GM21423 (cell line): ENCODE data around the gene ESR1.

Experiments
- ATAC-seq: cut with Tn5 transposase; IDR thresholded peaks from one replicate; pipeline ENCODE4 v1.9.1; 2021; ENCODE audit warnings: mild to moderate bottlenecking, moderate library complexity; ENCODE audit not compliant: unreplicated experiment

Gene ESR1

DNA sequence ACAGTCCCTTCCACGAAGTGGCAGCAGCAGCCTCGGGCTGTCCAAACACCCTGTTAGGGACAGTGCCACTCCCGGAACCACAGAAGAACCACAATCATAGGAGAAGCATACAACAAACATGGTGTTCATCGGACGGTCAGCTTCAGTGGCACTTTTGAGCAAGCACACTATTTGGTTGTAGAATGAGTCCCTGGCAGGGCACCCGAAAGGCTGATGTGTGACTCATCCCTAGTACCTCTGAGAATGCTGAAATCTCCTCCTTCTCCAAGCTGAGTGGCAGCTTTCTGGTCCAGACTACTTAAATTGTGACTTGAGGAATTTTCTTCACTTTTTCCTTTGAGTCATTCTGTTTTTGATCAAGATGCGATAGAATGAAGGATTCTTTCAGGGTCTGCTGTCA, 282.5 kb downstream of the ESR1 start:
- ATAC-seq = no peak

DNA sequence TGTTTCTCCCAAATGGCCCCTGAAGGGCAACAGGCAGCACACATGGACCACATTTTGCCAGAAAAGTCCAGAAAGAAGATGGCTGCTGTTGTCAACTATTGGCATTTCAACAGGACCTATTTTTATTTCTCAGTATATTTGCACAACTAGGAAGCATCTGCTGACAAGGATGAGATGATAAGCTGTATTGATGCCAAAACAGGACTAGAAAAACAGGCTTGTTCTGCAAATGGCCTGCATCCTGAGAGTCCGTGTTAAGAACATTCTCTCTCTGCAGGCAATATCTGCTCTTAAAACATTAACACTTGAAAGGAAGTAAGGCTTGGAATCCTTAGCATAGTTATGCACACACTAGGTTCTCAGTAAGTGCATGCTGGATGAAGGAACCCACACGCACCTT, 283.7 kb downstream of the ESR1 start:
- no peak for ATAC-seq

GRCh38 chr6:152091851-152092341, 284.4 kb downstream of the ESR1 start:
- no peak for ATAC-seq

- no peak for ATAC-seq
Observed at GRCh38 chr6:152093711-152094110, 286.2 kb downstream of the ESR1 start.

- no peak for ATAC-seq
Observed at GRCh38 chr6:152094276-152094675, 286.8 kb downstream of the ESR1 start.

DNA sequence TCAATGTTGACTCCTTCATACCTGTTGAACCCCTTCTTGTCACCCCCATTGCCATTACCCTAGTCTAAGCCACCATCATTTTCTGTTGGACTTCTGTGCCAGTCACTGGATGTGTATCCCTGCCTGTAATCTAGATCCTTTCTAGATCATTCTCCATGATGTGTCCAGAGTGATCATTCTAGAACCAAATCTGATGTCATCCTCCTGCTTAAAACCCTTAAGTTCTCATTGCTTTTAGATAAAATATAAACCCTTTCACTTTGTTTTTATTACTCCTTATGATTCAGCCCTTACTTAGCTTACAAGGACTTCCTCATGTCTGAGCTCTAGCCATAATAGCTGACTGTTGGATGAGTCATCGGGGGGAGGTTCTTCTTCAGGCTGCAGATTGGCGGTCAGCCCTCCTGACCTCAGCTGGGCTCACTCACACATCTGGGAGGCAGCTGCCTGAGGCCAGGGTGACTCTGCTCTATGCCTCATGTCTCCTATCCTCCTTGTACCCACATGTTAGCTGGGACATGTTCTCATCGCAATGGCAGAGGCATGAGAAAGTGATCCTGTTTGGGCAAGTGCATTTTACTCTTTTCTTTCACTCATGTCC, 287.6 kb downstream of the ESR1 start:
- no peak for ATAC-seq

GRCh38 chr6:152096863-152097496, 289.5 kb downstream of the ESR1 start:
- ATAC-seq = no peak

GRCh38 chr6:152098683-152099082, 291.2 kb downstream of the ESR1 start:
- no peak for ATAC-seq

- no peak for ATAC-seq
Observed at GRCh38 chr6:152099446-152100182, 292.1 kb downstream of the ESR1 start.

- no peak for ATAC-seq
Observed at GRCh38 chr6:152100183-152100618, 292.7 kb downstream of the ESR1 start.

- ATAC-seq = no peak
Observed at GRCh38 chr6:152107973-152108372, 300.5 kb downstream of the ESR1 start.

- ATAC-seq = no peak
Observed at GRCh38 chr6:152110886-152111820, 303.7 kb downstream of the ESR1 start.

GRCh38 chr6:152112491-152113261, 305.2 kb downstream of the ESR1 start:
- no peak for ATAC-seq

GRCh38 chr6:152117156-152118133, 310.0 kb downstream of the ESR1 start:
- peak; percentile 83 for ATAC-seq

DNA sequence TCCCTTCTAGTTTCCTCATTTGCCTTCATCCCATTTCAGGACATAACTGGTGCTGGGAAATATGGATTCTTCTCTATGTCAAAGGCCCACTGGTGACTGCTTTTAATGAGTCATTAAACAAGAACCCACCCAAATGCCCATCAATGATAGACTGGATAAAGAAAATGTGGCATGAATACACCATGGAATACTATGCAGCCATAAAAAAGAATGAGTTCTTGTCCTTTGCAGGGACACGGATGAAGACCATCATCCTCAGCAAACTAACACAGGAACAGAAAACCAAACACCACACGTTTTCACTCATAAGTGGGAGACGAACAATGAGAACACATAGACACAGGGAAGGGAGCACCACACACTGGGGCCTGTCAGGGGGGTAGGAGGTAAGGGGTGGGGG, 310.7 kb downstream of the ESR1 start:
- no peak for ATAC-seq

DNA sequence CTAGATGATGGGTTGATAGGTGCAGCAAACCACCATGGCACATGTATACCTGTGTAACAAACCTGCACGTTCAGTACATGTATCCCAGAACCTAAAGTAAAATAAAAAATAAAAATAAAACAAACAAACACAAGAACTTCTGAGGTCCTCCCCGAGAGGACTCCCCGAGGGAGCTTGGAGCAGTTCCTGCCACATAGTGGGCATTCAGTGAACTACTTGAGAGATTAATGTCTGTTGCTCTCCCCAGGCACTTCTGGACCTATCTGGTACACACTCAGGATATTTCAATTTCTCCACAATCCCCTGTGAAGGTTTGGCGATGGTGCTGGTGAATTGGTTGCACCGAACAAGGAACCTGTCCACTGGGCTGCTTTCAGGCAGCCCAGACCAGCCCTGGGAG, 311.2 kb downstream of the ESR1 start:
- ATAC-seq = no peak

DNA sequence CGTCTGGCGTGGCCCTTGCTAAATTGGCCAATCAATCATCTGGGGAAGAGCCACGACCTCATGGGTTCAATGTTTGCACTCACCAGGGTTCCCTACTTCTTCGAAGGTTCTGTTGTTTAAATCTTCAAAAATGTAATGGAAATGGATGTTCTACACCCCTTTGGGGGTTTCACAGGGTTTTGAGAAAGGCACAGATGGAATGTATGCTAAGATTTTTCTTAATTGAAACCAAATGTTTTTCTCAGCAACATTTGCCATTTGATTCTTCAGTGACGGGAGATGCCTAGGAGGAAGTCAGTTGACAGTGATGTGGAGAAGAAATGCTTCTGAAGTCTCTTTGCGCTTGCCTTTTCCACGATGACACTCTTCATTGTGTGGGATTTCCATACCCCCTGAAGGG, 312.3 kb downstream of the ESR1 start:
- no peak for ATAC-seq

DNA sequence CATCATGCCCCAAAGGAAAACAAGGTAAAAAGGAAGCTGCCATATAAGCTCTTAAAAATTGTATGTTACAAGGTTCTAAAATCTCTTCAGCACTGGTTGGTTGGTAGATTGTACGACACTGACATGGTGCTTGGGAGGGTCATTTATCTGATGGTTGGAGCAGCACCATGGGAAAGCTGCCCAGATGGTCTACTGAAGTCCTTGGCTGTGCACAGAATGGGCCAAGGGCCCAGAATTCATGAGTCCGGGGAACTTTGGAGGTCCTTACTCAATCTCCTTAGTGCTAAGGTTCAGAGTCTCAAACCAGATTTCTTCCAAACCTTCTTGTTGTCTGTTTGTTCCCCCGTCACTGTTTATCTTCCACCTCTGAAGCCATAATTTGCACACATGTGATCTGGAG, 314.4 kb downstream of the ESR1 start:
- no peak for ATAC-seq

GRCh38 chr6:152122434-152122833, 315.0 kb downstream of the ESR1 start:
- no peak for ATAC-seq
